Neuron (in vitro differentiated cells): ENCODE data around the gene FLNB.
"Not testable (repeated sequence)": the region's sequence is repeated elsewhere in the genome, so short reads cannot be mapped to it uniquely, and the experiment has no call there.

Source experiments
- H2AFZ ChIP-seq: one replicate; pipeline ENCODE4 v1.6.1; 2013; ENCODE audit warnings: low read depth, mild to moderate bottlenecking, inconsistent platforms, low read length, moderate library complexity
- H3K27me3 ChIP-seq: one replicate; pipeline ENCODE4 v1.6.1; 2013; ENCODE audit warnings: low read length; ENCODE audit not compliant: insufficient read depth
- H3K36me3 ChIP-seq: one replicate; pipeline ENCODE4 v1.6.1; 2013; ENCODE audit warnings: low read length; ENCODE audit not compliant: insufficient read depth
- H3K4me1 ChIP-seq: one replicate; pipeline ENCODE4 v1.6.1; 2013; ENCODE audit warnings: low read length; ENCODE audit not compliant: insufficient read depth
- H3K4me3 ChIP-seq: 2 replicates; pipeline ENCODE4 v1.5.1; 2013; ENCODE audit warnings: mild to moderate bottlenecking, low read length, moderate library complexity
- H3K9me3 ChIP-seq: one replicate; pipeline ENCODE4 v1.6.1; 2013; ENCODE audit warnings: low read length

The FLNB gene

DNA sequence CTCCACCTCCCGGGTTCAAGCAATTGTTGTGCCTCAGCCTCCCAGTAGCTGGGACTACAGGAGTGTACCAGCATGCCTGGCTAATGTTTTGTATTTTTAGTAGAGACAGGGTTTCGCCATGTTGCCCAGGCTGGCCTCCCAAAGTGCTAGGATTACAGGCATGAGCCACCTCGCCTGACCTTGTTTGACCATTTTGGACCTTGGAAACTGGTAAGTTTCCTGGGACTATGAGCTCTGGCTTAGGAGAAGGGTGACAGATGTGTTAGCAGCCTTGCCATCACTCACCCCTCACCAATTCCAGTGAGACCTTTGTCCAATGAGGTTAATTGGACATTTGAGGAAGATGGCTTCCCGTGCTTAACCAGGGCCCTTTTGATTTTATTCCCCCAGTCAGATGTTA is 182.7 kb downstream of the FLNB start:
- H3K4me1 ChIP-seq: peaks cover 10% of the 10 kb centered on the region
- no peaks in the 10 kb centered on the region for H3K9me3 ChIP-seq
- H2AFZ ChIP-seq: no peak overlapping the region
- H3K27me3 ChIP-seq: no peaks in the 10 kb centered on the region
- no peaks in the 10 kb centered on the region for H3K36me3 ChIP-seq
- H3K4me3 ChIP-seq: no peak overlapping the region

DNA sequence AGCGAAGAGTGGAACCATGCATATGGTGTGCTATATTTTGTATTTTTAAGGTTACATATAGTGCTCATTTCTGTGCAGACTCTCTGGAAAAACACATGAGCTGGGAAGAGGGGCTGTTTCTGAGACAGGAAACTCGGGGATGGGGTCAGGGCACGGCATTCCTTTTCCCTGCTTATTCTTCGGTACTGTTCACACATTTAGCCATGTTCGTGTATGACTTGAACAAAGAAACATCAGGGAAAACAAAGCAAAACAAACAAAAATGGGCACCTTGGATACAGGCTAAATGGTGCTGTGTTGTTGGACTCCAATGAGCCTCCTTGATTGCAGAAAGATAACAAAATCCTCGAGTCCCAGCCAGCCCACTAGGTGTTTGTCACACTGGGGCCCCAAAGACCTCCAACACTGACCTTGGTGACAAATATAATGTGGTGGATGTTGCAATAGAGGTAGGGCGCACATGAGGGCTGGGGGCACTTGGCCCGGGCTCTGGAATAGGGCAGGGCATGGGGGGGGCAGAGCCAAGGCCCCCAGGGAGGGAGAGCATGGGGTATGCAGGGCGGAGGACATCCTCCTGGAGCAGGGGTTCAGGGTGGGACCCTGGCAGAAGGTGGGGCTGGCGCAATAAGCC is 183.3 kb downstream of the FLNB start:
- Histone ChIP-seq H3K27me3 (no peaks in the 10 kb centered on the region), H3K9me3 (no peaks in the 10 kb centered on the region), H3K4me1 (peaks cover 10% of the 10 kb centered on the region), H3K36me3 (no peaks in the 10 kb centered on the region), H3K4me3 (no peak overlapping the region), H2AFZ (no peak overlapping the region)

DNA sequence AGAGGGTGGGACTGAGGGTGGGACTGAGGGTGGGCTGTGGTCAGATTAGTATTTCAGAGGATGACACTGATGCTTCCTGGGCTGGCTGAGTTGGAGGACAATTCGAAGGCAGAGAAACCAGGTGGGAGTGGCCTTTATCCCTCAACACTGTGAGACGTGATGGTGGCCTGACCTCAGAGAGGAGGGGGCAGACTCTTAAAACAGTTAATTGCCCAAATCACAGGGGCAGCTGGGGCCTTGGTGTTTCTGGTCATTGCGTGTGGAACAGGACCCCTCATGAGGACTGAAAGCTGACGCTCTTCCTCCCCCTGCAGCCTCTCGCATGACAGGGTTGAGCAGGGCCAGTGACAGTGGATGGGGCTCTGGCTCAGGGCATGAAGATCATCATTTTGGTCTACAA is 183.8 kb downstream of the FLNB start:
- Histone ChIP-seq H3K9me3 (no peaks in the 10 kb centered on the region), H3K4me3 (no peak overlapping the region), H3K27me3 (no peaks in the 10 kb centered on the region), H3K4me1 (peaks cover 10% of the 10 kb centered on the region), H3K36me3 (no peaks in the 10 kb centered on the region), H2AFZ (no peak overlapping the region)

DNA sequence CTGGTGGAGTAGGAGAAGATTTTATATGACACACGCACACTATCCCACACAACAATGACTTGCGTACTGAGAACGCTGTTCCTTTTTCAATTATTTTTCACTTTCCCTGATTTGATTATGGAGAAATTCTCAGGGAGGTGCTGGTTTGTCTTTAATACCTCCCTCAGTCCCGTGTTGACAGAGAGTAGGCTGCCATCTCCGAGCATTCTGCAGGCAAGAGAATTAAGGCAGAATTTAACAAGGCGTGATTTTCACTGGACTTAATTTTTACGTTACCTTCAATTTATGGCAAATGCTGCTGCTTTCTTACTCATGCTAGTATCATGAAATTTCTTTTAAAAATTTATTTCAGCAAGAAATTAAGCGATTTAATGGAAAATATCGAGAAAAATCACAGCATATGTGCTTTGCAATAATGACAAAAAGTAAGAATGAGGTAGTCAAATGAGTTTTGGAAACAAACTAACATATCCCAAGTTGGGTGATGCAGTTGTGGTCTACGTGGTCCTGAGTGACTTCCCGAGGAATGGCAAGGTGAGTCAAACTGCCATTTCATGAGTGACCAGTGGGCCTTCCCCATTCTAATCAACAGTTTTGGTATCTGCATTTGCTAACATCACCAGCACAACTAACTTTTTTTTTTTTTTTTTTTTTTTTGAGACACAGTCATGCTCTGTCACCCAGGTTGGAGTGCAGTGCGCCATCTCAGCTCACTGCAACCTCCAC is 185.6 kb downstream of the FLNB start:
- H3K4me3 ChIP-seq: no peak overlapping the region
- peaks cover 10% of the 10 kb centered on the region for H3K4me1 ChIP-seq
- no peak overlapping the region for H2AFZ ChIP-seq
- no peaks in the 10 kb centered on the region for H3K9me3 ChIP-seq
- H3K27me3 ChIP-seq: no peaks in the 10 kb centered on the region
- no peaks in the 10 kb centered on the region for H3K36me3 ChIP-seq

DNA sequence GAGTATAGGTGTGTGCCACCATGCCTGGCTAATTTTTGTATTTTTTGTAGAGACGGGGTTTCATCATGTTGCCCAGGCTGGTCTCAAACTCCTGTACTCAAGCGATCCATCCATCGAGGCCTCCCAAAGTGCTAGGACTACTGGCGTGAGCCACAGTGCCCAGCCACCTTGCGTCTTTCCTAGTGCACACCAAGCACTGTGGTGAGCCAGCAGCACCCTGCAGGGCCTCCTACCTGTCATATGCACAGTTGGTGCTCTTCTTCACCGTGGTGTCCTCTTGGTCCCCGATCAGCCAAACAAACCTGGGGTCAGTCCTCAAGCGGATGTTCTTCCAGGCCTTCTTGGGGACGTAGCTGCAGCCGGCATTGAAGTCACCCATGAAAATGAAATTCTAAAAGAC is 189.4 kb downstream of the FLNB start:
- H2AFZ ChIP-seq: no peak overlapping the region
- no peaks in the 10 kb centered on the region for H3K9me3 ChIP-seq
- H3K27me3 ChIP-seq: no peaks in the 10 kb centered on the region
- no peaks in the 10 kb centered on the region for H3K4me1 ChIP-seq
- H3K36me3 ChIP-seq: no peaks in the 10 kb centered on the region
- no peak overlapping the region for H3K4me3 ChIP-seq

DNA sequence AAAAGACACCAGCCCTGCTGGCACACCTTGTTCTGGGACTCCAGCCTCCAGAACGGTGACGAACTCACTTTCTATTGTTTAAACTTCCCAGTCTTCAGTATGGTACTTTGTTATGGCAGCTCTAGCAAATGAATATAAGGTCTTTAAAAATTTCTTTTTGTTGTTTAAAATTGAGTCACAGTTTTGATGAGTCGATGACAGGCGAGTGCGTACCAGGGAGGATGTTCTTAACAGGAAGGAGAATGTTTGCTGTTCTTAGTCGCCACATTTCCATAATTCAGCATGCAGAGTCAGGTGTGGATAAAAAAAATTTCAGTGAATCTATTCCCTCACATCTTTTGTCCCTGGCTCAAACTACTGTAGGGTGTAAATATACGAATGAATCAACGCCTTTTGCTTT is 190.1 kb downstream of the FLNB start:
- Histone ChIP-seq H3K4me3 (no peak overlapping the region), H3K4me1 (no peaks in the 10 kb centered on the region), H2AFZ (no peak overlapping the region), H3K27me3 (no peaks in the 10 kb centered on the region), H3K9me3 (no peaks in the 10 kb centered on the region), H3K36me3 (no peaks in the 10 kb centered on the region)

DNA sequence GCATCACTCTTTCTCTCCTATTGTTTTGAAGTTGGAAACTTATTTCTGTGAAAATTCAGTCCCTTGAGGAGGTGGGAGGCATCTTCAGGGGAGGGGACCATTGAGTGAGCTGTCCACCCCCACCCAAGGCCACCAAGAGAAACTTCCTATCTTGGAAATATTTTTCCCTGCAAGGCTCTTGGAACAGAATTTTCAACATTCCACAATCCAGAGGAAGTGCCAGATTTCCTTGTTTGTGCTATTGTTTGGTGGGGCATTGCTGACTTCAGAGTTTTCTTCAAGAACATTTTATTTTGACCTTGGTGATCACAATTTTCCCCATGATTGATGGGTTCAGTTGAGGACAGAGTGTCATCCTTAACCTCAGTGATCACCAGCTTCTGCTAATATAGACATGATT is 190.6 kb downstream of the FLNB start:
- Histone ChIP-seq H3K36me3 (no peaks in the 10 kb centered on the region), H2AFZ (no peak overlapping the region), H3K4me3 (no peak overlapping the region), H3K9me3 (no peaks in the 10 kb centered on the region), H3K4me1 (no peaks in the 10 kb centered on the region), H3K27me3 (no peaks in the 10 kb centered on the region)

DNA sequence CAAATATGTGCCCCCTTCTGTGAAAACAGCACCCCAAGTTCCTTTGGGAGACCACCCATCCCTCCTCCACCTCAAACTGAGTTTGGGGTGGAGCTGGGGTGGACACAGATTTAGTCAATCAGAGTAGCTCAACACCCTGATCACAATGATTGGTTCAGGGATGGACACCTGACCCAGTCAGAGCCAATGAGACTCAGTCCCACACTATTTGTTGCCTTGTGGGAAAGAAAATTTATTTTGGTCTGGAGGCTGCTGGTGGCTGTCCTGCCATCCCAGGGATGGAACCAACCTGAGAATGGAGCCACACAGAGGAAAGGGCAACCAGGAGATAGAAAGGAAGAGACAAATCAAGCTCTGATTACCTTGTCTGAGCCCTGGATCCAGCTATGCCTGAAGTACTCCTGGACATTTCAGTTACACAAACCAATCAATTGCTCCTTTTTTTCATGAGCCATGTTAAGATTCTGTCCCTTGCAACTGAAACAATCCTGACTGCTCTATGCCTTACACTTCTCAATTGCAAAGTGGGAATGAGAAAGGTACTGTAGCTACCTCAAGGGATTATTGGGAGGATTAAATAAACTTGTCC is 192.0 kb downstream of the FLNB start:
- no peaks in the 10 kb centered on the region for H3K4me1 ChIP-seq
- no peak overlapping the region for H3K4me3 ChIP-seq
- H3K27me3 ChIP-seq: no peaks in the 10 kb centered on the region
- H3K36me3 ChIP-seq: no peaks in the 10 kb centered on the region
- no peak overlapping the region for H2AFZ ChIP-seq
- H3K9me3 ChIP-seq: no peaks in the 10 kb centered on the region

DNA sequence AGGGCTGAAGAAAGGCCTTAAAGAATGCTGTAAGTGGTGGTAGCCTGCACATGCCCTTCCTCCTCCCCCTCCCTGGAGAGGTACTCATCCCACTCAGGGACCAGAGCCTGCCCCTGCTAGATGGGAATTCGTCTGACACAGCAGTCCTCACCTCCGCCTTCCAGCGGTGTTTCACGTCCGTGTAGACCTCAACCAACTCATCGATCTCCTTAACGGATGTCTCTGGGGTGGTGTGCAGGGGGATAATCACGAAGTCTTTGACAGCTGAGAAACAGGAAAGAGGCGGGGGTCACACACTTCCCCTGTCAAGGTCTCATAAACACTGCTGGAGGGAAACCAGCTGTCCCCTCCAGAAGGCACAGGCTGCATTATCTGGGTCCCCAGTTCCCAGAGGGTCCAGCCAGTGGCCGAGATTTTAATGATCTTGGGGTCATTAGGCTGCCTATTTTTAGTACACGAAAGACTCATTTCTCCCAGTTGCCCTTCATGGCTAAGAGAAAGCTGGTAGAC is 192.7 kb downstream of the FLNB start:
- Histone ChIP-seq H3K4me3 (no peak overlapping the region), H3K27me3 (peaks cover 2% of the 10 kb centered on the region), H3K4me1 (no peaks in the 10 kb centered on the region), H3K36me3 (no peaks in the 10 kb centered on the region), H3K9me3 (no peaks in the 10 kb centered on the region), H2AFZ (no peak overlapping the region)

DNA sequence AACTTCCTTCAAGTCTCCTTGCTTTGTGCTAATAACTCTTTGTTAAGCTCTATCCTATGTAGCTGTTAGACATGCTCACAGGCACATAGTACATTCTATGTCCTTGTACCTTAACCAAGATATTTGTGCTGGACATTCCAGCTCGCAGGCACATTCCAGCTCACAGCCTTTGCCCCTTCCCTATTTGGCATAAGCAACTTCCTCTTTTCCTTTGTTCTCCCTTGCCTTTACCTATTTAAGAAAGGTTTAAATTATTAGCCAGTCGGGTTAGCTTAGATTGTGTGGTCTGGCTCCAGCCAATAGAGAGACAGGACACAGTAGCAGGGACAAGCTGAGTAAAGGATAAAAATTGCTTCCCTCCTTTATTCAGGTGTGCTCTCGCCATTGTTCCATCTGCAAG is 193.2 kb downstream of the FLNB start:
- not testable (repeated sequence) for H3K9me3 ChIP-seq, H2AFZ ChIP-seq, H3K27me3 ChIP-seq, H3K4me1 ChIP-seq, H3K36me3 ChIP-seq, H3K4me3 ChIP-seq

DNA sequence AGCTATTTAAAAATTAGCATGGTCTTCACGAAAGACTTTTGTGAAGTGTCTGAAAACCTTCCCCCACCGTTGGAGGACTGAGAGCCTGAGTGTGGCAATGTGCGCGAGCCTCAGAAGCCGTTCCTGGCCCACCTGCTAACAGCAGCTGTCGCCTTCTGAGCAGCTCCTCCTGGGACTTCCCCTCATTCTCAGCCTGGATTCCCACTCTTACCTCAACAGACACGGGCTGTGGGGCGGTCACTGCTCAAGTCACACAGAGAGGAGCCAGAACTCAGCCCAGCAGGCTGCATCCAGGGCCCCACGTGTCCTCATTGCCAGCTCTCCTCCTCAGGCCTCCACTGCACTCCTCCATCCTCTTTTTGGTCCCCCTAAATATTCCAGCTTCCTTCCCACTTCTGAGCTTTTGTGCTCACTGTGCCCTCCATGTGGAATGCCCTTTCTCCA is 194.7 kb downstream of the FLNB start:
- no peak overlapping the region for H2AFZ ChIP-seq
- peaks cover 6% of the 10 kb centered on the region for H3K27me3 ChIP-seq
- no peaks in the 10 kb centered on the region for H3K4me1 ChIP-seq
- H3K4me3 ChIP-seq: no peak overlapping the region
- H3K36me3 ChIP-seq: no peaks in the 10 kb centered on the region
- H3K9me3 ChIP-seq: no peaks in the 10 kb centered on the region

DNA sequence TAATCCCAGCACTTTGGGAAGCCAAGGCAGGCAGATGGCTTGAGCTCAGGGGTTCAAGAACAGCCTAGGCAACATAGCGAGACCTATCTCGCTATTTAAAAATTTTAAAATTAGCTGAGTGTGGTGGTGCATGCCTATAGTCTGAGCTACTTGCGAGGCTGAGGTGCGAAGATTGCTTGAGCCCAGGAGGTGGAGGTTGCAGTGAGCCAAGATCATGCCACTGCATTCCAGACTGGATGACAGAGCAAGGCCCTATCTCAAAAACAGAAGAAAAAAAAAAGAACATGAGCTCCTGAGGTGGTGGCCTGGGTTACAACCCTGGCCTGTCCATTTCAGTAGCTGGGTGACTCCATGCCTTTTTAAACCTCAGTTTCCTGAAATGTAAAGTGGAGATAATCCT is 195.3 kb downstream of the FLNB start:
- H3K4me1 ChIP-seq: no peaks in the 10 kb centered on the region
- no peaks in the 10 kb centered on the region for H3K9me3 ChIP-seq
- no peaks in the 10 kb centered on the region for H3K36me3 ChIP-seq
- H3K27me3 ChIP-seq: peaks cover 6% of the 10 kb centered on the region
- H2AFZ ChIP-seq: no peak overlapping the region
- no peak overlapping the region for H3K4me3 ChIP-seq

DNA sequence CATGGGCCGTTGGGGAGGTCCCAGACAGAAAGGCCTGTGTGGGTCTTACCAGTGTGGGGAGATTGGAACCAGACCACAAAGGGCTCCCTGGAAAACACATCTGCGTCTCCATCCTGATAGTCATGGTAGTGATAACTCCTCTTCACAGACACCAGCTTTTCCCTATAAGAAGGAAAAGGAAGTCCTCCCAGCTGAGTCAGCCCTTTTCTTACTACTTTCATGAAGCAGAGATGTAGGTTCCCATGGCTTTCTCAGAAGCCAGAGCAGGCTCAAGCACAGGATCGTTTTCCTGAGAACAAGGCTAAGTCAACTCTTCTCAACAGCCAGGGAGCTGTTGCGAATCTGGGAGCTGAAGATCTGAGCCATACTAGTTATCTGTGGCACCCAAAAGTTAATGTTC is 196.5 kb downstream of the FLNB start:
- H3K4me1 ChIP-seq: no peaks in the 10 kb centered on the region
- H3K36me3 ChIP-seq: no peaks in the 10 kb centered on the region
- H3K4me3 ChIP-seq: no peak overlapping the region
- peaks cover 6% of the 10 kb centered on the region for H3K27me3 ChIP-seq
- H3K9me3 ChIP-seq: no peaks in the 10 kb centered on the region
- H2AFZ ChIP-seq: no peak overlapping the region
